ENCODE results near the gene HNRNPR. TPM values are rescaled to one million over a fixed set of nuclear protein-coding genes. Genes with fewer than 3 reads are reported as not detected.

HNRNPR gene
- total RNA-seq, 1 donor from 2014 or later = 159 TPM

DNA sequence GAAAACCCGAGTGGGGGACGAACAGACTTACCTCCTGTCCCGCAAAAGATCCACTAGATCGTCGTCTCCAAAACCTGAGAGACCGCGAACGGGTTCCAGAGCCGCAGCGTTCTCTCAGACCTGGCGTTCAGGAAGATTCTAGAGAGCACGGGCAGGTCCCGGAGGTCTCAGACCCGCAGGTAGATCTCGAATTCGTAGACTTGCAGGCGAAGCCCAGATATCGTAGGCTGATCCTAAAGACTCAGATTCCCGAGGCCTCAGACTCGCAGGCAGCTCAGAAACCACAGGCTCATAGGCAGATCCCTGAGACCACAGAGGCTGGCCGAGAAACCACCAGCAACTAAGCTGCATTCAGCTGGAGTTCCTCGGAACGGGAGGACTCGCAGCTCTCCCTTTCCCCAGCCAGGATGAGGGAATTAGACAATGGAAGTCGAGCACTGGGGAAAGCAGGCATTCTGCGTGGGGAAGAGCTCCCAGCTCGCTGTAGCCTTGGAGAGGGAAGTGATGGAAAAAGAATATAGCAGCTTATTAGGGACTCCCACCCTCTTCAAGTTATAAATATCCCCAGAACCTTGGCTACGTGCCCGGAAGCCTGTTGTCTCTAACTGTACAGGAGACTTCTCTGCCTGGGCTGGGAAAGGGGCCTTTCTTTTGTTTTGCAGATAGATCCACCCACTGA lies 25.4 kb upstream of the HNRNPR start, which contains the start of gene ZNF436:
ZNF436 (minus strand) TSS at position 502 of the 679 bp plus-strand sequence. CDS start 1,831 bp downstream, outside the sequence.
- DNase-seq (ENCODE audit: low spot score in 2 of 2) (peak; percentile 46 to 54), FAIRE-seq (no peak)

DNA sequence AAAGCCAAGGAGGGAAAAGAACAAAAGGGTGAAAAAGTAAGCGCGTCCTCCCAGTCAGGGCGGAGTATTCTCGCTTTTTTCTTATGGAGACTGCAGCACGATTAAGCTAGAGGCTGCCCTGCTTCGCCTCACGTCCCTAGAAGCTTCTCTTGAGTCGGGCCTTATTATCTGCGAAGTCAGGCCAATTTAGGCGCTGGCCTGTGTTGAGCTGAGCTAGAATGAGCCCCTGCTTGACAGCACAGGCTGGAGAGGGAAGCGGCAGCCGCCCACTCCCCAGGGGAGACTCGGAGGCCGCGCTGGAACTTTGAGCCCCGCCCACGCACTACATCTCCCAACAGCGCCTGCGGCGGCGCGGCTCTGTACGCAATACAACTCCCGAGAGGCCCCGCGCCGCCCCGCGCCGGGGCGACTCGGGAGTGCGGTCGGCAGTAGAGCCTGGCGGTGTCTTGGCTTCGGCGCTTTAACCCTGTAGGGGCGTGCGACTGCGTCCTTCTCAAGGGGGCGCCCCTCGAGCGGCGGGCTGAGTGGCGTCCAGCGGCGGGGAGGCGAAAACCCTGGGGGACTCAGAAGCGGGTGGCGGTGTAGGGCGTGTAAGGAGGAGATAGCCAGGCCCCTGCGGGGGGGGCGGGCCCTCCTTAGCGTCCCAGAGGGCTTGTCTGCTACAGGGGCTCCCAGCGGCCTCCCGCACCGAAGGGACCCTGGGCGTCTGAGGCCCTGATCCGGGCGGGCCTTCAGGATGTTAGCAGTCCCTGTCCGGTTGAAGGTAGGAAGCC lies 24.7 kb upstream of the HNRNPR start:
- DNase-seq (ENCODE audit: low spot score in 2 of 2) (peak; percentile 80 to 81), FAIRE-seq (no peak)

DNA sequence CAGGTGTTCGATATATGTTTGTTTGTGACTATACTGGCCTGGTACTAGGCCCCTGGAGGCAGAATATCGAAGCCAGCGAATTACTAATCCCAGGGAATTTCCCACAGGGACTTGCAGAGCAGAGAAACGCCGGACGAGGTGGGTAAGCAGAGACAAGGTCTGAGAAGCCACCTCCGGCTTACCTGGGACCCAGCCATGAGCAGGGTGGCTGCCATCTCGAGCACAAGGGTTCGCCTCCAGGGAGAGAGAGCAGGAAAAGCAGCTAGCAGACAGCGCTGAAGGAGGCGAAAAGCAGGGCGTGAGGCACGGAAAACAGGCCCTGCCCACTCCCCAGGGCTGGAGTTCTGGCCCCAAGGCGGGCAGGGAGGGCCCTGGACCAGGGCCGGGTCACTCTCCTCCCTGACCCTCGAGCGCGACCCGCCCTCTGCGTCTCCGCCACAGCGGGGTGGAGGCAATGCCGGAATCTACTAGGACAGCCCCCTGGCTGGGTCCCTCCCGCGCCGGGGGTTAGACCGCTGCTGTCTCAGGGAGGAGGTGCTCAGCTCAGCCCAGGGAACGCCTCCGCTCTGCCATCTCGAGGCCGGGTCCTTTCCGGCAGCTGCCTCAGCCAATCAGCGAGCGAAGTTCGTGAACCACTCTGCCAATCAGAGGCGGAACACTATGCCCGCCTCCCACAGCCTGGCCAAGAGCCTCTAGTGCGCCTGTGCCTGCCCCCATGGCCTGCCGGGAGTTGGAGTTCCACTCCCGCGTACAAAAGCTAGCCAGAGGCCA lies 23.9 kb upstream of the HNRNPR start:
- FAIRE-seq = peak; percentile 19

DNA sequence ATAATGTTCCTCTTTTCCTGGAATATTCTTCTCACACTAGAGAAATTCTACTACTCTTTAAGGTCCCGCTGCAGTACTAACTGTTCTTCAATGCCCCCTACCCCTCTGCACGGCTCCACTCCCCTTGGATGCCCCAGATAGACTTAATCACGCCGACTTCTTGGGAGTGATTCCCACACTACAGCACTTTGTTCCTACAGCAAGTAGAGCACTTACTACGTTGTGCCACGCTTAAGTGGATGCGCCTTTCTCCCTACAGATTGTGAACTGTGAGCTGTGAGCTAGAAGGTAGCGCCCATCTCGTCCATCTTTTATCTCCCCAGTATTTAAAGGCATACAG lies 23.3 kb upstream of the HNRNPR start:
- no peak for FAIRE-seq
- no peak for DNase-seq (ENCODE audit: low spot score in 2 of 2)

More for the DNA sequence above, 23.9 kb upstream of the HNRNPR start:
- DNase-seq (ENCODE audit: low spot score in 2 of 2) = peak; percentile 91 to 97

DNA sequence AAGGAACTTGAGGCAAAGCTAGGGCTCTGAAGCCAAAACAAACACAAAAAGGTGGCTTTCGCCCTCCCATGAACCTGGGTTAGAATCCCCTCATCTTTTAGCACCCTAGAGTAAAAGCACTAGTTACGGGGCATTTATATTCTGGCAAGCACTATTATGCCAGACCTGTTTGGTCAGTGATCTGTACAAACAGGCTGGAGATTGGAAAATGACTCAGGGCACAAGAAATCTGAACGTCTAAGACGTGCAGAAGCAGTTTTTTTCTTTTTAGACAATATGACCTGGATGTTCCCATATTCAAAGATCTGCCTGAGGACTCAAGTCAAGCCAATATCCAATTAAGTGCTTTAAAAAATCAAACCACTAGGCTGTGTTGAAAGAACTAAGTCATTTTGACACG lies 22.5 kb upstream of the HNRNPR start:
- FAIRE-seq = no peak
- DNase-seq (ENCODE audit: low spot score in 2 of 2) = no peak

DNA sequence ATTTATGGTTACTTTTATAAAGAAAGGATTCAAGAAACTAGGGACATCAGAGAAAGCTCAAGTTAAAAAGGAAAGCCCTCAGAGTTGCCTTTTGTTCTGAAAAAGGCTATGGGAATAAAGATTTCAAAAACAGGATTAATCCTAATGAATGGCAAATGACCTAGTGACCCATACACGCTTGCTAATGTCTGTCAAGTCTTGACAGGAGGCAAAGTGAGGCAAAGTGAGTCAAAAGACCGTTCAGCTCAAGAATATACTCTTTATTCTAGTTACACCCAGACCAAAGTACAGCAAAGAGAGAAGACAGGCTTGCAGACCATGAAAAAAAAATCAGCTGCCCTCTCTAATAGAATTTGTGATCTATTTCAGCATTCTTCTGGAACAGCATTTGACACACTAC lies 22.1 kb upstream of the HNRNPR start:
- DNase-seq (ENCODE audit: low spot score in 2 of 2) (no peak), FAIRE-seq (no peak)

DNA sequence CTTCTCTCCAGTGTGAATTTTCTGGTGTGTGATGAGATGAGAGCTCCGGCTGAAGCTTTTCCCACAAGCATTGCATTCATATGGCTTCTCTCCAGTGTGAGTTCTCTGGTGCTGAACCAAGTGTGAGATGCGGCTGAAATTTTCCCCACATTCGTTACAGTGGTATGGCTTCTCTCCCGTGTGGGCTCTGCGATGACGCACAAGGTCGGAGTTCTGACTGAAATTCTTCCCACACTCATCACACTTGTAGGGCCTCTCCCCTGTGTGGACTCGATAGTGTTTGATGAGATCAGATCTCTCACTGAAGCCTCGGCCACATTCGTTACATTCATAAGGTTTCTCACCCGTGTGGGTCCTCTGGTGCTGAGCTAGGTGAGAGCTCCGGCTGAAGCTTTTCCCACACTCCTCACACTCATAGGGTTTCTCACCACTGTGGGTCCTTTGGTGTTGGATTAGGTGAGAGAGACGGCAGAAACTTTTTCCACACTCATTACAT lies 18.2 kb upstream of the HNRNPR start:
- FAIRE-seq (no peak), DNase-seq (ENCODE audit: low spot score in 2 of 2) (no peak)

DNA sequence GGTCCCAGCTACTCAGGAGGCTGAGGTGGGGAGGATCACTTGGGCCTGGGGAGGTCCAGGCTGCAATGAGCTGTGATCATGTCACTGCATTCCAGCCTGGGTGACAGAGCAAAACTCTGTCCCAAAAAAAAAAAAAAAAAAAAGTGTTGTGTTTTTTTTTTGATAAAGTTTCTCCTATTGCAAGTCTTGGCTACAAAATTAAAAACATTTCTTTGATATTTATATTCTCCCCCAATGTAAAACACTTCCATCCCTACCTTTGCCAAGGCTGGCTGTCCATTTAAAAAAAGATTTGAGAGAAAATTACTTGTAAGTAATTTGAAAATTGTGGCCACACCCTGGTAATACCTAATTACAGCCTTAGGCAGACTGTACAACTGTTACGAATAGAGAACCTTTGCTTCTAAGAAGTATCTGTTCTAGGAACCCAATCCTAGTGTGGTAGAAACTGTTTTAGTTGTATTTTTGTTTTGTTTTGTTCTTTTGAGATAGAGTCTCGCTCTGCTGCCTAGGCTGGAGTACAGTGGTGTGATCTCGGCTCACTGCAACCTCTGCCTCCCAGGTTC lies 14.3 kb upstream of the HNRNPR start:
- FAIRE-seq = no peak

DNA sequence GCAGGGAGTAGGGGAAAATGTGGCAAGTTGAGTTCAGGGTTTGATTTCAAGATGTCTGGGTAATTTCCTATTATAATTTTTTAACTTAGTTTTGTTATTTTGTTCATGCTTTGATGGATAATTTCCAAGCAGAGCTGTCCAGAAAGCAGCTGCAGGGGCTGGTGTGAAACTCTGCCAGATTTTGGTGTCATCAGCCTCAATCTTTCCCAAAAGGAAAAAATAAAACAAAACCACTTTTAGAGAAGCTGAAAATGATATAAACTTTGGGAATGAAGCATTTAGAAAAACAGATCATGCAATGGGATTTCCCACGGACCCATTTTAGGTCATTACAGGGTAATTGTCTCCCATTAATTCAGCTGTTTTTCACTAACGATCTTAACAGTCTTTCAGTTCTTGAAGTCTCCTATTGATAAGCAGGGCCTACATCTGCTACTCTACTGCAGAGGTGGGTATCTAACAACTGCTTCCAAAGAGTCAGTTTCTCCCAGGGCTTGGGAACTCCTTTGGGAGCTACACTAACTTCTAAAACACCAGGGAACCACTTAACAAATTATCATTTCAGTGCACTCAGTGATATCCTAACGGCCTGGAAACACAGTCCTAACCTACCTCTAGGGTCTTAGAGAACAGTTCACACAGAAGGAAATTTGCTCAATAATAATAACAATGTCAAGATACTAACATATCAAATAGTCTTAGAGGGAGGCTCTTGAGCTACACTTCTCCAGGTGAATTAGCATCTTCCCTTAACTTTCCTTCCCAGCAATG lies 13.2 kb upstream of the HNRNPR start:
- FAIRE-seq = no peak
- DNase-seq (ENCODE audit: low spot score in 2 of 2) = no peak

More for the DNA sequence above, 14.3 kb upstream of the HNRNPR start:
- DNase-seq (ENCODE audit: low spot score in 2 of 2) = no peak

DNA sequence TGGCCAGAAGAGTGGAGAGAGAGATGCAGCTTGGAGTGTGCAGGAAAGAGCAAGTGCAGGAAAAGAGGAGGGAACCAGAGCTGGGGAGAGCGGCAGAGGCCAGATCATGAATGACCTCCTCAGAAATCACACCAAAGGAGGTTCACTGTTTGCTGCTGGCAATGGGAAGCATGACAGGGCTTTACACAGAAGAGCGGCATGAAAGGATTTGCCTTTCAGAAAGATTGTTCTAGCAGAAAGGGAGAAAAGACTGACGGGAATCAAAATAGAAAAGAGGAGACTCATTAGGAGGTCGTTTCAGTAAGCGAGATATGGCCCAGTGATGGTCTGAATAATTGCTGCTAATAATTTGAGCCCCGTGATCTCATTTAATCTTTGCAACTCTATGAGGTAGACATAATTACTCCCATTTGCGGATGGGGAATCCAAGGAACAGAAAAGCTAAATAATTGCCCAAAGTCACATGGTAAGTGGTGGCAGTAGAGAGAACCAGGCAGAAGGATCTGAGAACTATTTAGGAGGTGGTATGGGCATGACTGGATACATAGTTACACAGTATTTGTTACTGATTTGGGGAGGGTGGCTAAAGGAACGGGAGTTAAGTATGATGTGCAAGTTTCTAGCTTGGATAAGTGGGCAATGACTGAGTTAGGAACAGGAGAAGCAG lies 12.5 kb upstream of the HNRNPR start:
- DNase-seq (ENCODE audit: low spot score in 2 of 2) (no peak), FAIRE-seq (no peak)

DNA sequence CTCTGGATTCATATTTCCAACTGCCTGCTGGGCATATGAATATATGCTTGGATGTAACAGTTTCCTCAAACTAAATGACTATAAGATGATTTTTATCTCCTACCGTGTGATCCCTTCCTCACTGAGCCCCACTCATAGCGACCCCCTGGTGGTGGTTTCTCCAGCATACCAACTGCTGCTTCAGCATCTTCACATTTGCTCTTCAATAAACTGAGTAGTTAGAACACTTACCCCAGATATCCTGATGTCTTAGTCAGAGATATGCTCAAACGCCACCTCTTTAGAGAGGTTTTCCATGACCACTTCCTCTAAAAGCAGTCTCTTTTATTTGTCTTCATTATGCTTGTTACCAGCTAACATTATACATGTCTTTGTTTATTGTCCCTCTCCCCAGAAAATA lies 10.2 kb upstream of the HNRNPR start:
- no peak for FAIRE-seq
- DNase-seq (ENCODE audit: low spot score in 2 of 2) = no peak

DNA sequence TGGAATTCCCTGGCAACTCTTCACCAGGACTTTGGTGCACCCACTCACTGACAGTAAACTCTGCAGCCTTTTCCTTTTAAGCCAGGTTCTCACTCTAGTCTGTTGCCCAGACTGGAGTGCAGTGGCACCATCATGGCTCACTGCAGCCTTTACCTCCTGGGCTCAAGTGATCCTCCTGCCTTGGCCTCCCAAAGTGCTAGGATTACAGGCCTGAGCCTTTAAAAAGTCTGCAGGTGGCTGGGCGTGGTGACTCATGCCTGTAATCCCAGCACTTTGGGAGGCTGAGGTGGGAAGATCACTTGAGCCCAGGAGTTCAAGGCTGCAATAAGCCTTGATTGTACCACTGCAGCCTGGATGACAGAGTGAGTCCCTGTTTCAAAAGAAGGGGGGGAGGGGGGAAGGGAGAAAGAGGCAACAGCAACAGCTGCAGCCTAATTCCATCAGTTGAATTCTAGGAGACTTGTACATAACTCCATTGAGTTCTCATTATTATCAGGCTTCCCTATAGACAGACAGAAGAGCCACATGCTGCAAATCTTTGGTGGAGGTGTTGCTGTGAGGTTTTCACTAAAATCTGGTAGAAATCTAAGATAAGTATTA lies 8.1 kb upstream of the HNRNPR start:
- DNase-seq (ENCODE audit: low spot score in 2 of 2) (no peak), FAIRE-seq (no peak)

DNA sequence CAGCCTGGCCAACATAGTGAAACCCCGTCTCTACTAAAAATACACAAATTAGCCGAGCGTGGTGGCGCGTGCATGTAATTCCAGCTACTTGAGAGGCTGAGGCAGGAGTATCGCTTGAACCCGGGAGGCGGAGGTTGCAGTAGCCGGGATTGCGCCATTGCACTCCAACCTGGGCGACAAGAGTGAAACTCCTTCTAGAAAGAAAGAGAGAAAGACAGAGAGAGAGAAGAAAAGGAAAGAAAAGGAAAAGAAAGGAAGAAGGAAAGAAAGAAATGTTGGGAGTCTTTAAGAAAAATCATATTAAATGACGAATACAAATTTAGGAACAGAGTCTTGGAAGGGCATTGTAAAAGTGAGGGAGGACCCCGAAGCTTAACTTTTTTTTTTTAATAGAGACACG lies 1.8 kb upstream of the HNRNPR start:
- DNase-seq (ENCODE audit: low spot score in 2 of 2) = no peak
- FAIRE-seq = no peak

DNA sequence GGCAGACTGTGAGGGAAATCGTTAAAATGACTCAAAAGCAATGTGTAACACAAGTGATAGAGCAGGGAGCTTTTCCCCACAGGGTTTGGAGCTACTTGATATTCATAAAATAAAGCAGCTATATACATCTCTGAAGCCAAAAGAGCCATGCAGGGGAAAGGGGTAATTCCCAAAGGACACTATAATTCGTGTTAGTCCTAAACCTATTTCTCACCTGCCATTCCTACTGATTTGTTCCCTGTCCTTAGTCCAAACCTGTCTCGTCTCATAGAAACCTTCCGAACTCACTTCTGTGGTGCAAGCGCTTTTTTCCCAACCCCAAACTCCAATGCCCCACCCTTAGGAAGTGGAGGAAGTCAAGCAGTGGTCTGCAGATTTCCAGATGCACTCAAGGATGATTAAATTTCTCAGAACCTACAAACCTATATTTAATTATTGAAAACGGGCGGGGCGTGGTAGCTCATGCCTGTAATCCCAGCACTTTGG lies 946 bp upstream of the HNRNPR start:
- DNase-seq (ENCODE audit: low spot score in 2 of 2) (peak in 1 of 2 donors; percentile 13), FAIRE-seq (no peak)

DNA sequence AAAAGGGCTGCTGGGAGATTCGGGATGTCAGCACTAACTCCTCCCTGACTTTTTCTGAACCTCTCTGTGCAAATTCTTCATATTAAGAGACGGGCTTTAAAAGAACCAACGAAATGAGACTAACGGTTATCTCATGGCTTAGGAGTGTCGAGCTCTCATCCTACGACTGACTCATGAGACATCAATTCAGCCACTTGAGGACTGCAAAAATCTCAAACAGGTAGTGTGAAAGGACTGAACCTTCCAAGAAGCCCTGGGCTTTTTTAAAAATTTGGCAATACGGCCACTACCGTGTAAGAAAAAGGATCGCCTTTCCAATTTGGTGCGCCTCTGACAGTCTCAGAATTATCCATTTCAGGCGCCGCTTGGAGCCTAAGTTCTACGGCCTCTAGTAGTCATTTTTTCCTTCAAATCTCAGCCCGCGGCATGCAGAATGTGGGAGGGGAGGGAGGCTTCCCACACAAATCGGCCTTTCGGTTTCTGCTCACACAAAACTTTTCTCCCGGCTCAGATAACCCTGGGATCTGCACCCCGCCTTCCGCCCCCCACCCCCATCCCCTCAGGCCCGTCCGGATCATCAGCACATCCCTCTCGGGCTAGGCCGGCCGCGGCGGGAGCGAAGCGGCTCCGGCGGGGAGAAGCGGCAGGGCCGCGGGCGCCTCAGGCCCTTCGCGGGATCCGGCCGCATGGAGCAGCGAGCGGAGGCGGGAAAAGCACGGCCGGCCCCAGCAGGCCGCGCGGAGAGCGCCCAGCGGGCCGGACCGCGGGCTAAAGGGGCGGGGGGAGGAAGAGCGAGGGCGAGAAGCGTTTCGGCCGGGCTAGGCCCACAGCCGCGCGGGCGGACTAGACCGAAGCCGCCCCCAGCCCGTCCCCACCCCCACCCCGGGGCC lies 618 bp downstream of the HNRNPR start:
- no peak for DNase-seq (ENCODE audit: low spot score in 2 of 2)
- no peak for FAIRE-seq

DNA sequence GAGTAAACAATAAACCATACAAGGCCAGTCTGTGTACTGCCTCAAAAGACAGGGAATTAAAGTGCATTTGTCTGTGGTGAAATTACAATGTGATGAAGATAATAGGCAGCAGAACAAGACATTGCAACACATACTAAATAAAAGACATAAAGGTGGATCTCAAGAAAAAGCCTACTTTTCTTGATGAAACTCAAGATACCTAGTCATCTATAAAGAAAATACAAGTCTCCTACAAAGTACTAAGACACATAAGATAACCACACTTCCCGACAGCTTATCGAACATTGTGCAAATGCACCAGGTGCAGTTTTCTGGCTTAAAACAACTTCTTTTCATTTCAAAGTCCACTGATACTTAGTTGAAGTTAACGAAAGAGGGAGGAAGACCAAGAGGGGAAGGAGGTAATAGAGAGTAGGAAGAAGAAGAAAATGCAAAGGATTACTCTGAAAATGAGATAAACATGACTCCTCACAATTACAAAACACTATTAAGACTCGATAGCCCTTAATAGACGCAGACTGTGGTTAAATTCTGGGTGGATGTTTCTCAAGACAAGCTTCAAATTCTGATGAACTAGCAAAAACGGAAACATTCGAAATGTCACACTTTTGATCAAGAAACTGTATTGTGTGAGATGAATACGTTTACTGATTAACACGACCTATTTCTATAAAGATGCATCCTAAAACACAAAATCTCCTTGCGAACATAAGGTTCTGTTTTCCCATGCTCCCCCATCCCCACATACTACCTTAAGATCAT lies 2.0 kb downstream of the HNRNPR start:
- DNase-seq (ENCODE audit: low spot score in 2 of 2) (no peak), FAIRE-seq (no peak)

DNA sequence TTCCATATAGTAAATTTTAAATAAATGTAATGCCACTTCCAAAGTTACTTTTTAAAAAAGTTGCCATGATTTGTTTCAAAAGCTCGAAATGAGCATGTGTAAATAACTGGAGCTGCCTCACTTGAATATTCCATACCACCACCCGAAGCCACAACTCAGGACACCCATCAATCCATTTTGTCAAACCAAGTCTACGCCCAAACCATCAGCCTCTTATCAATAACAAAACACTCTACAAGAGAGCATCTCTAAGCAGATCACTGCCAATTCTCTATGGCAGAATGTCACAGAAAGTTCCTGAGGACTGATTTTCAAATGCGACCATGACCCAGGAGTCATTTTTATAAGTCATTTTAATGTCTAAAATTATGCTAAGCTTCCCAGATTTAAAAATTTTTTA lies 4.5 kb downstream of the HNRNPR start:
- no peak for DNase-seq (ENCODE audit: low spot score in 2 of 2)
- FAIRE-seq = no peak

Measured in frontal cortex (tissue), 4 donors.